Measurements from ENCODE around the gene ELP2. TPM values are rescaled to one million over a fixed set of nuclear protein-coding genes. Genes with fewer than 3 reads are reported as not detected.
A peak's percentile ranks its signal among the peaks of the same experiment; 100 is the strongest.

The ELP2 gene
- total RNA-seq, 1 donor from 2014 or later, result 60.2 TPM

- TF ChIP-seq POLR2AphosphoS5 (IDR thresholded peaks at IDR 0.05; ENCODE audit: insufficient read depth in 1 of 2, low read depth in 1 of 2) (no peak), POLR2A (IDR thresholded peaks at IDR 0.05) (no peak), CTCF (IDR thresholded peaks at IDR 0.05) (no peak)
- no peak overlapping the region for H3K27ac ChIP-seq
- no peaks in the 10 kb centered on the region for H3K27me3 ChIP-seq
- H3K4me3 ChIP-seq, result peak overlapping the region; percentile 64 to 67
- H3K9me3 ChIP-seq, result no peaks in the 10 kb centered on the region
- H3K4me1 ChIP-seq, result peaks cover 25% of the 10 kb centered on the region
- no peak for DNase-seq (ENCODE audit: extremely low spot score in 2 of 2)
- no peaks in the 10 kb centered on the region for H3K36me3 ChIP-seq
- intact Hi-C loops (cut with DNase I), result no loop called here
These were observed 58.4 kb downstream of the ELP2 start for GRCh38 chr18:36187826-36188721.

DNA sequence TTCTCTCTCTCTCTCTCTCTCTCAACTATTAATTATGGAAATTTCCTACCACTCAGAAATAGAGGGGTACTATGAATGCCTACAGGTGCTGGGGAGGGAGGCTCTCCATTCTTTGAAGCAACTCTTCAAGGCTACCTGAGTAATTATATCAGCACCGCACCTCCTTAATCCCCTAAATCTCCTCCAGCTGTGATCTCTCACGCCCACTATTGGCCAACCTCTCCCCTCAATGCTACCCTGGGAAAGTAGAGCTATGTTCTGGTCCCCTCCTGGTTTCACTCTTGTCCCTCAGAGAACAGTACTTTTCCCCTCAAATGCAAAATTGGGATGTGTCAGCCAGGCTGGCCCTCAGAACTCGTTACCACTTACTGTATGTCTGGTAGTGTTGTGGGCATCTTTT is 59.2 kb downstream of the ELP2 start:
- intact Hi-C loops (cut with DNase I), result no loop called here
- no peaks in the 10 kb centered on the region for H3K9me3 ChIP-seq
- TF ChIP-seq POLR2A (IDR thresholded peaks at IDR 0.05) (no peak), POLR2AphosphoS5 (IDR thresholded peaks at IDR 0.05; ENCODE audit: insufficient read depth in 1 of 2, low read depth in 1 of 2) (no peak), CTCF (IDR thresholded peaks at IDR 0.05) (no peak)
- DNase-seq (ENCODE audit: extremely low spot score in 2 of 2), result no peak
- no peaks in the 10 kb centered on the region for H3K27me3 ChIP-seq
- no peak overlapping the region for H3K4me3 ChIP-seq
- H3K27ac ChIP-seq, result no peak overlapping the region
- peaks cover 25% of the 10 kb centered on the region for H3K4me1 ChIP-seq
- H3K36me3 ChIP-seq, result no peaks in the 10 kb centered on the region

DNA sequence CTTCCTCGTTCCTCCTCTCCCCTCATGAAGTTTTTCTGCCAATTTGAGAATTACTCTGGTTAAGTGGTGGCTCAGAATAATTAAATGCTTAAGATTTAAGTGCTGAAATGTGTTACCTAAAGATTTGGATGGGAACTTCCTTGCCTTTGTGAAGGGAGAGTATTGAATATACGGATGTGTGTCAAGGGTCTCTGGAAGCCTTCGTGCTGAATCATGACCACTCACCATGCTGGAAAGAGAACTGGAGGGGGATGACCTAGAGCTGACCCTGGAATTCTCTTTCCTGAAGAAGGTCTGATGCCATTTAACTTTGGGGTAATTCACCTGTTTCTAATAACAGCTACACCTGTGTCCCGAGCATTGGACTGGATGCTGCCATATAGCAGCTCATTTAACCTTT is 59.8 kb downstream of the ELP2 start:
- Histone ChIP-seq H3K9me3 (no peaks in the 10 kb centered on the region), H3K4me3 (no peak overlapping the region), H3K4me1 (peaks cover 25% of the 10 kb centered on the region), H3K27me3 (no peaks in the 10 kb centered on the region), H3K27ac (no peak overlapping the region), H3K36me3 (no peaks in the 10 kb centered on the region)
- peak in 1 of 2 donors; percentile 3 for DNase-seq (ENCODE audit: extremely low spot score in 2 of 2)
- TF ChIP-seq CTCF (IDR thresholded peaks at IDR 0.05) (no peak), POLR2A (IDR thresholded peaks at IDR 0.05) (no peak), POLR2AphosphoS5 (IDR thresholded peaks at IDR 0.05; ENCODE audit: insufficient read depth in 1 of 2, low read depth in 1 of 2) (no peak)
- intact Hi-C loops (cut with DNase I), result no loop called here

DNA sequence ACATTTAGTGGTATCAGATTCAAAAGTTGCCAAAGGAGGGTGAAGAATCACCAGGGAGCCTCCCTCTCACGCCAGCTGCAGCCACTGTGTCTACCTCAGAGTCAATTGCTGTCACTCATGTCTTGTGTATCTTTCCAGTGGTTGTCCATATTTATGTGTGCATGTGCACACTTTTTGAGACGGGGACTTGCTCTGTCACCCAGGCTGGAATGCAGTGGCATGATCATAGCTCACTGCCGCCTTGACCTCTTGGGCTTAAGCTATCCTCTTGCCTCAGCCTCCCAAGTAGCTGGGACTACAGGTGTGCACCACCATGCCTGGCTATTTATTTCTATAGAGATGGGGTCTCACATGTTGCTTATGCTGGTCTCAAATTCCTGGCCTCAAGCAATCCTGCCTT is 61.6 kb downstream of the ELP2 start:
- peak; percentile 47 to 67 for DNase-seq (ENCODE audit: extremely low spot score in 2 of 2)
- Histone ChIP-seq H3K27me3 (no peaks in the 10 kb centered on the region), H3K36me3 (no peaks in the 10 kb centered on the region), H3K9me3 (no peaks in the 10 kb centered on the region), H3K4me3 (no peak overlapping the region), H3K4me1 (peaks cover 21% of the 10 kb centered on the region), H3K27ac (no peak overlapping the region)
- TF ChIP-seq CTCF (IDR thresholded peaks at IDR 0.05), result no peak
- TF ChIP-seq POLR2AphosphoS5 (IDR thresholded peaks at IDR 0.05; ENCODE audit: insufficient read depth in 1 of 2, low read depth in 1 of 2), result no peak
- no peak for TF ChIP-seq POLR2A (IDR thresholded peaks at IDR 0.05)
- intact Hi-C loops (cut with DNase I), result no loop called here

- no peak for TF ChIP-seq POLR2AphosphoS5 (IDR thresholded peaks at IDR 0.05; ENCODE audit: insufficient read depth in 1 of 2, low read depth in 1 of 2)
- no peaks in the 10 kb centered on the region for H3K9me3 ChIP-seq
- H3K36me3 ChIP-seq, result no peaks in the 10 kb centered on the region
- H3K4me3 ChIP-seq, result no peak overlapping the region
- DNase-seq (ENCODE audit: extremely low spot score in 2 of 2), result no peak
- no peaks in the 10 kb centered on the region for H3K27me3 ChIP-seq
- H3K4me1 ChIP-seq, result peaks cover 16% of the 10 kb centered on the region
- no peak overlapping the region for H3K27ac ChIP-seq
- intact Hi-C loops (cut with DNase I), result no loop called here
These were observed 62.0 kb downstream of the ELP2 start for GRCh38 chr18:36191711-36192110.

Data from vagina (tissue), 2 donors.